Neutrophil (primary cell): Measurements from ENCODE around the gene RASSF5.
A peak's percentile ranks its signal among the peaks of the same experiment; 100 is the strongest.

Source experiments
- H3K27ac ChIP-seq: fragments of 200-600 bp; sonication (generic); 2 replicates; pipeline ENCODE4 v1.5.1; 2016; ENCODE audit warnings: mild to moderate bottlenecking, moderate library complexity
- H3K27me3 ChIP-seq: fragments of 200-600 bp; sonication (generic); 2 replicates; pipeline ENCODE4 v1.6.0; 2016; ENCODE audit warnings: mild to moderate bottlenecking
- H3K36me3 ChIP-seq: fragments of 200-600 bp; sonication (generic); 2 replicates; pipeline ENCODE4 v1.5.1; 2017
- H3K4me1 ChIP-seq, 2 experiments: fragments of 200-600 bp in 1 of 2; sonication (generic) in 1 of 2; 1 replicate in 1 of 2; 2 replicates in 1 of 2; pipeline versions ENCODE4 v1.5.1 to v1.6.1; 2013 to 2016; ENCODE audit warnings: low read depth in 1 of 2, low read length in 1 of 2, mild to moderate bottlenecking in 1 of 2, moderate library complexity in 1 of 2; ENCODE audit not compliant: control insufficient read depth in 1 of 2, insufficient read depth in 1 of 2
- H3K4me3 ChIP-seq, 2 experiments: fragments of 200-600 bp in 1 of 2; sonication (generic) in 1 of 2; 1 replicate in 1 of 2; 2 replicates in 1 of 2; pipeline ENCODE4 v1.5.1; 2013 to 2016; ENCODE audit warnings: low read depth in 1 of 2, low read length in 1 of 2, mild to moderate bottlenecking in 1 of 2, moderate library complexity in 1 of 2
- H3K9me3 ChIP-seq: fragments of 200-600 bp; sonication (generic); 2 replicates; pipeline ENCODE4 v1.5.1; 2016
- CTCF ChIP-seq: fragments of 200-600 bp; sonication (generic); IDR thresholded peaks from 2 replicates; pipeline ENCODE4 v1.5.1; 2016; ENCODE audit warnings: antibody characterized with exemption

The RASSF5 gene

GRCh38 chr1:206484901-206485300 lies 22.4 kb upstream of the RASSF5 start:
- TF ChIP-seq CTCF, result no peak
- Histone ChIP-seq H3K27me3 (no peaks in the 10 kb centered on the region), H3K4me3 (no peak overlapping the region), H3K27ac (no peak overlapping the region), H3K4me1 (peaks cover 18 to 21% of the 10 kb centered on the region in 2 experiments), H3K36me3 (peaks cover 12% of the 10 kb centered on the region), H3K9me3 (no peaks in the 10 kb centered on the region)

GRCh38 chr1:206486995-206487788 lies 20.1 kb upstream of the RASSF5 start:
- TF ChIP-seq CTCF, result no peak
- Histone ChIP-seq H3K36me3 (peaks cover 15% of the 10 kb centered on the region), H3K9me3 (no peaks in the 10 kb centered on the region), H3K27ac (no peak overlapping the region), H3K4me3 (no peak overlapping the region), H3K4me1 (peaks cover 17 to 18% of the 10 kb centered on the region in 2 experiments), H3K27me3 (no peaks in the 10 kb centered on the region)

GRCh38 chr1:206487970-206488369 lies 19.4 kb upstream of the RASSF5 start:
- Histone ChIP-seq H3K36me3 (peaks cover 23% of the 10 kb centered on the region), H3K27ac (no peak overlapping the region)

GRCh38 chr1:206488466-206488865 lies 18.9 kb upstream of the RASSF5 start:
- Histone ChIP-seq H3K27ac (no peak overlapping the region), H3K36me3 (peaks cover 26% of the 10 kb centered on the region), H3K4me3 (no peak overlapping the region), H3K9me3 (no peaks in the 10 kb centered on the region), H3K27me3 (no peaks in the 10 kb centered on the region), H3K4me1 (peaks cover 11 to 13% of the 10 kb centered on the region in 2 experiments)
- no peak for TF ChIP-seq CTCF

More at GRCh38 chr1:206487970-206488369, 19.4 kb upstream of the RASSF5 start:
- Histone ChIP-seq H3K9me3 (no peaks in the 10 kb centered on the region), H3K4me1 (peaks cover 11 to 13% of the 10 kb centered on the region in 2 experiments), H3K27me3 (no peaks in the 10 kb centered on the region), H3K4me3 (no peak overlapping the region)
- no peak for TF ChIP-seq CTCF

GRCh38 chr1:206489980-206490770 lies 17.2 kb upstream of the RASSF5 start:
- Histone ChIP-seq H3K9me3 (no peaks in the 10 kb centered on the region), H3K4me3 (no peak overlapping the region), H3K27ac (no peak overlapping the region), H3K27me3 (no peaks in the 10 kb centered on the region), H3K36me3 (peaks cover 33% of the 10 kb centered on the region), H3K4me1 (peaks cover 0 to under 1% of the 10 kb centered on the region in 2 experiments)
- peak; percentile 87 for TF ChIP-seq CTCF
